H1 (cell line): ENCODE measurements around the gene TCF25. TPM values are rescaled to one million over a fixed set of nuclear protein-coding genes. Genes with fewer than 3 reads are reported as not detected.

ENCODE experiments used
- CTCF ChIA-PET: fragments of 300-600 bp; sonication (Branson Sonifier 250); formaldehyde crosslinking; loops from one replicate; lab custom pipeline; 2021; ENCODE audit not compliant: partially characterized antibody; lab: Charles Lee
- POLR2A ChIA-PET: fragments of 300-600 bp; sonication (Branson Sonifier 250); formaldehyde crosslinking; loops from one replicate; lab custom pipeline; 2021; ENCODE audit warnings: inconsistent platforms; ENCODE audit not compliant: partially characterized antibody; lab: Charles Lee
- DNase-seq, 2 experiments: peaks; one replicate each; pipeline versions ENCODE4 v3.0.0 to v3.0.0-alpha.2; 2010 to 2022; ENCODE audit warnings: low spot score in 2 of 2, low read depth in 1 of 2, mixed read lengths in 1 of 2
- FAIRE-seq: peaks from 2 replicates; lab custom pipeline; 2011; peaks lifted over from hg19 to GRCh38; lab: Jason Lieb, UNC
- H2AFZ ChIP-seq: 2 replicates; pipeline ENCODE4 v1.8.1; 2012; ENCODE audit warnings: low read length, inconsistent platforms
- H2AK5ac ChIP-seq: 2 replicates; pipeline ENCODE4 v1.6.1; 2013; ENCODE audit warnings: low read depth, low read length
- H2BK120ac ChIP-seq: replicated peaks from 2 replicates; pipeline ENCODE3; 2013; ENCODE audit warnings: low read depth, low read length, inconsistent platforms
- H2BK12ac ChIP-seq: 2 replicates; pipeline ENCODE4 v1.6.1; 2013; ENCODE audit warnings: low read depth, low read length
- H2BK15ac ChIP-seq: 2 replicates; pipeline ENCODE4 v1.6.1; 2013; ENCODE audit warnings: low read length
- H2BK20ac ChIP-seq: 2 replicates; pipeline ENCODE4 v1.6.1; 2013; ENCODE audit warnings: low read length
- H2BK5ac ChIP-seq: 2 replicates; pipeline ENCODE4 v1.6.1; 2013; ENCODE audit warnings: low read depth, low read length
- H3K14ac ChIP-seq: 2 replicates; pipeline ENCODE4 v1.6.1; 2013; ENCODE audit warnings: inconsistent platforms; ENCODE audit not compliant: insufficient read length
- H3K18ac ChIP-seq: 2 replicates; pipeline ENCODE4 v1.6.1; 2013; ENCODE audit warnings: low read length; ENCODE audit errors: extremely low read depth
- H3K23ac ChIP-seq: 2 replicates; pipeline ENCODE4 v1.6.1; 2013; ENCODE audit warnings: inconsistent platforms; ENCODE audit not compliant: insufficient read length
- H3K23me2 ChIP-seq: 2 replicates; pipeline ENCODE4 v1.6.1; 2013; ENCODE audit warnings: low read depth, low read length
- H3K27ac ChIP-seq: 2 replicates; pipeline ENCODE4 v1.6.1; 2011; ENCODE audit warnings: low read depth, low read length, inconsistent platforms
- H3K27me3 ChIP-seq, 4 experiments: replicated peaks in 1 of 4; 1 replicate in 1 of 4; 2 replicates in 3 of 4; pipeline versions ENCODE4 v1.6.1 to v1.8.1; 2011 to 2013; ENCODE audit warnings: low read length in 3 of 4, mild to moderate bottlenecking in 3 of 4, inconsistent platforms in 2 of 4, mixed read lengths in 2 of 4, moderate library complexity in 1 of 4; ENCODE audit not compliant: control insufficient read depth in 3 of 4, insufficient read depth in 3 of 4; ENCODE audit errors: extremely low read depth in 1 of 4
- H3K36me3 ChIP-seq, 4 experiments: 2 replicates each; pipeline versions ENCODE4 v1.6.1 to v1.8.1; 2011 to 2013; ENCODE audit warnings: mild to moderate bottlenecking in 4 of 4, low read length in 3 of 4, moderate library complexity in 2 of 4, control low read depth in 1 of 4, inconsistent platforms in 1 of 4; ENCODE audit not compliant: insufficient read depth in 4 of 4, control insufficient read depth in 2 of 4
- H3K4ac ChIP-seq: replicated peaks from 2 replicates; pipeline ENCODE3; 2013; ENCODE audit warnings: low read length, low read depth, mixed read lengths, inconsistent platforms; ENCODE audit not compliant: insufficient read length
- H3K4me1 ChIP-seq, 4 experiments: replicated peaks in 1 of 4; 1 replicate in 1 of 4; 2 replicates in 3 of 4; pipeline versions ENCODE4 v1.6.1 to v1.8.1; 2011 to 2013; ENCODE audit warnings: low read length in 3 of 4, inconsistent platforms in 2 of 4, mixed read lengths in 1 of 4; ENCODE audit not compliant: insufficient read depth in 4 of 4, control insufficient read depth in 3 of 4
- H3K4me2 ChIP-seq, 2 experiments: 2 replicates each; pipeline versions ENCODE4 v1.6.1 to v1.8.1; 2011 to 2013; ENCODE audit warnings: low read depth in 2 of 2, low read length in 2 of 2, control low read depth in 1 of 2, inconsistent platforms in 1 of 2, mild to moderate bottlenecking in 1 of 2; ENCODE audit not compliant: insufficient read depth in 1 of 2
- H3K4me3 ChIP-seq, 4 experiments: fragments of 200-600, 300-600 bp in 1 of 4; sonication (generic), shearing (Covaris generic), sonication (Bioruptor Twin) in 1 of 4; 2 replicates each; pipeline versions ENCODE4 v1.5.1 to v1.8.1; 2011 to 2016; ENCODE audit warnings: low read length in 4 of 4, low read depth in 3 of 4, control low read depth in 2 of 4, inconsistent platforms in 2 of 4, mild to moderate bottlenecking in 2 of 4, mixed read lengths in 1 of 4, moderate library complexity in 1 of 4; ENCODE audit not compliant: insufficient read depth in 2 of 4; ENCODE audit errors: extremely low read depth in 1 of 4
- H3K56ac ChIP-seq: replicated peaks from 2 replicates; pipeline ENCODE3; 2013; ENCODE audit warnings: low read depth, mild to moderate bottlenecking, mixed read lengths, low read length, inconsistent platforms; ENCODE audit not compliant: insufficient read length
- H3K79me1 ChIP-seq: 2 replicates; pipeline ENCODE4 v1.6.1; 2013; ENCODE audit warnings: low read depth, low read length, control low read depth
- H3K79me2 ChIP-seq, 2 experiments: 2 replicates each; pipeline versions ENCODE4 v1.6.1 to v1.8.1; 2012 to 2013; ENCODE audit warnings: low read length in 2 of 2, mild to moderate bottlenecking in 2 of 2, inconsistent platforms in 1 of 2; ENCODE audit not compliant: insufficient read depth in 2 of 2, control insufficient read depth in 1 of 2
- H3K9ac ChIP-seq, 4 experiments: replicated peaks in 1 of 4; 1 replicate in 1 of 4; 2 replicates in 3 of 4; pipeline versions ENCODE4 v1.6.1 to v1.8.1; 2011 to 2013; ENCODE audit warnings: low read depth in 3 of 4, low read length in 3 of 4, control low read depth in 2 of 4, mild to moderate bottlenecking in 2 of 4, moderate library complexity in 2 of 4, inconsistent platforms in 1 of 4; ENCODE audit errors: extremely low read depth in 1 of 4
- H3K9me3 ChIP-seq, 2 experiments: 2 replicates each; pipeline versions ENCODE4 v1.6.1 to v1.8.1; 2012 to 2013; ENCODE audit warnings: mild to moderate bottlenecking in 2 of 2, moderate library complexity in 2 of 2, control low read depth in 1 of 2, inconsistent platforms in 1 of 2, low read depth in 1 of 2, low read length in 1 of 2, mixed read lengths in 1 of 2; ENCODE audit not compliant: insufficient read depth in 2 of 2
- H4K20me1 ChIP-seq, 2 experiments: replicated peaks in 1 of 2; 2 replicates each; pipeline versions ENCODE3 to v1.8.1; 2011 to 2013; ENCODE audit warnings: inconsistent platforms in 2 of 2, low read length in 2 of 2, mild to moderate bottlenecking in 1 of 2; ENCODE audit not compliant: insufficient read depth in 2 of 2, control insufficient read depth in 1 of 2
- H4K5ac ChIP-seq: 2 replicates; pipeline ENCODE4 v1.6.1; 2013; ENCODE audit warnings: low read length, low read depth, mixed read lengths, inconsistent platforms; ENCODE audit not compliant: insufficient read length
- H4K8ac ChIP-seq: 2 replicates; pipeline ENCODE4 v1.8.0; 2013; ENCODE audit warnings: mild to moderate bottlenecking, moderate library complexity, low read length, inconsistent platforms; ENCODE audit not compliant: insufficient read depth; ENCODE audit errors: extremely low read depth
- H4K91ac ChIP-seq: replicated peaks from 2 replicates; pipeline ENCODE3; 2013; ENCODE audit warnings: low read length, mixed read lengths, inconsistent platforms; ENCODE audit not compliant: insufficient read length
- CTCF ChIP-seq, 3 experiments: IDR thresholded peaks; 1 replicate in 2 of 3; 2 replicates in 1 of 3; pipeline versions ENCODE4 v1.5.1 to v1.6.1; 2011; ENCODE audit warnings: low read length in 3 of 3, mild to moderate bottlenecking in 3 of 3, inconsistent platforms in 2 of 3, low read depth in 1 of 3, moderate library complexity in 1 of 3; ENCODE audit not compliant: insufficient read depth in 1 of 3; ENCODE audit errors: control extremely low read depth in 1 of 3
- E2F6 ChIP-seq: IDR thresholded peaks from 2 replicates; pipeline ENCODE4 v1.6.1; 2012; ENCODE audit warnings: inconsistent platforms
- EP300 ChIP-seq, 2 experiments: IDR thresholded peaks; 1 replicate in 1 of 2; 2 replicates in 1 of 2; pipeline ENCODE4 v1.6.1; 2011 to 2012; ENCODE audit warnings: low read depth in 2 of 2, low read length in 2 of 2, mild to moderate bottlenecking in 2 of 2, borderline replicate concordance in 1 of 2, inconsistent platforms in 1 of 2, moderate library complexity in 1 of 2
- GABPA ChIP-seq: IDR thresholded peaks from 2 replicates; pipeline ENCODE4 v1.6.1; 2011; ENCODE audit warnings: mild to moderate bottlenecking, low read length, moderate library complexity, borderline replicate concordance; ENCODE audit not compliant: insufficient read depth
- NANOG ChIP-seq: IDR thresholded peaks from 2 replicates; pipeline ENCODE4 v1.6.1; 2011; ENCODE audit warnings: low read length, low read depth, mild to moderate bottlenecking, inconsistent platforms; ENCODE audit not compliant: insufficient read depth, poor library complexity, severe bottlenecking
- SP2 ChIP-seq: IDR thresholded peaks from 2 replicates; pipeline ENCODE4 v1.6.1; 2012; ENCODE audit warnings: mild to moderate bottlenecking, low read length, inconsistent platforms
- TCF12 ChIP-seq: IDR thresholded peaks from 2 replicates; pipeline ENCODE4 v1.6.1; 2011; ENCODE audit warnings: low read depth, mild to moderate bottlenecking, low read length
- WGBS, 2 experiments: shearing (Covaris generic) in 1 of 2; methylation state at CpG; one replicate each; pipeline versions ENCODE4 v1.1.6 to v1.1.7; 2013 to 2015; ENCODE audit warnings: low lambda C conversion rate in 2 of 2, mixed read lengths in 2 of 2, inconsistent platforms in 1 of 2, low coverage in 1 of 2, missing lambda C conversion rate in 1 of 2; ENCODE audit not compliant: insufficient replicate concordance in 2 of 2, insufficient coverage in 1 of 2, insufficient read length in 1 of 2; ENCODE audit errors: extremely low coverage in 1 of 2, missing lambda C conversion rate in 1 of 2; 5-methylcytosine and 5-hydroxymethylcytosine counted together
- polyA plus RNA-seq, 7 experiments: library from polyadenylated mRNA; depleted of rRNA in 3 of 7; stranded (reverse) in 5 of 7; unstranded in 2 of 7; fragments of >200 nt in 5 of 7; fragments of 200-250 nt in 2 of 7; gene quantifications; 1 replicate in 5 of 7; 2 replicates in 1 of 7; 4 replicates in 1 of 7; pipeline versions ENCODE4 v1.2.1 to v1.2.3, GENCODE V29; 2011 to 2013; ENCODE audit warnings: missing spikeins in 2 of 7, mixed read lengths in 2 of 7
- total RNA-seq: library from RNA; stranded (reverse); fragmentation: NEBNext Ultra II Directional; extraction: Animal tissue kit (Norgen Biotek cat#: 25700); gene quantifications from 2 replicates; pipeline ENCODE4 v1.2.1, GENCODE V29; 2021

Gene TCF25
- total and polyA plus RNA-seq, 2 of the 8 experiments (the other 6 are each of a cell fraction or from before 2014, with no cell fraction given) = 78.1 to 102 TPM

DNA sequence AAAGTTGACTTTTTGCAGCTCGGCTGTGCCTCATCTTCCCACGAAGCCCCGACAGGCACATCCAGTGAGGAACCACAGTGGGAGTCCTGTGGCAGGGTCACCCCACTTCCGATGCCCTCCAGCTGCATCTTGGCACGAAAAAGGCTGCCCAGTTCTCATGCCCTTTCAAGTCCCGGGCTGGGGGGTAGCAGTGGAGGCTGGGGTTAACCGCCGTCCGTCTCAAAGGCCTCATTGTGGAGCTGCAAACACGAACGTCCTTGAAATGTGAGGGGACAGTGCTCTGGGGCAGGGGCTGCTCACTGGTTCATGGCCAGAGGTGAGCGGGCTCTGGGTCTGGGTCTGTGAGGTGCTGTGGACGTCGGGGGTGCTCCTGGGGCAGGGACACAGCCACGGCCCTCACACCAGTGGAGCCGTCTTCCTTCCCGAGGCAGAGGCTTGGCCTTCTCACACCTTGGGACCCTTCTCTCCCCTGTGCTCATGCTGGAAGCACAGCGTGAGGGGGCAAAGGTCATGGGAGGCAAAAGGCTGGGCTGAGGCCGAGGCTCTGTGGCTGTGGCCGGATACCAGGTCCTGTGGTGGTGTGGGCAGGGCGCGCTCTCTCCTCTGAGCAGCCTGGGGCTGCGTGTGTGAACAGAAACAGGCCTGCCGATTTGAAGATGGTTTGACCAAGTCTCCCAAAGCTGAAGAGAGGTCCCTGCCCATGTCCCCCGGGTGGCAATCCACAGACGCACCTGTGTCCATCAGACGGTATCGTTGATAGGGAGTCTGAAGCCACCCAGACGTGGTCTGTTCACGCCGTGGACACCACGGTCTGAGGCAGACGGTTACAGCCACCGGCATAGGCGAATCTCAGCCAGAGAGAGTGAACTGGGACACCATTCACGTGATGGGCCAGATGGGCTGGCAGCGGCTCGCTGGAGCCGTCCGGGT lies 42.2 kb downstream of the TCF25 start:
- H3K36me3 ChIP-seq = peaks cover 0 to 6% (median 0%) of the 10 kb centered on the region in 4 experiments; a peak in 3 of 8 replicates
- H3K4ac ChIP-seq = no peak overlapping the region
- H4K91ac ChIP-seq = no peak overlapping the region
- H3K56ac ChIP-seq = no peak overlapping the region
- no peak overlapping the region for H2AFZ ChIP-seq
- H2BK20ac ChIP-seq = no peak overlapping the region
- whole genome bisulfite sequencing, 2 experiments = 91% methylated on average over 36 of the region's 40 CpGs; no CpG with 5 or more reads in 1 of the 2 experiments
- H3K27ac ChIP-seq = no peak overlapping the region
- H3K4me2 ChIP-seq = no peak overlapping the region
- no peak overlapping the region for H2BK120ac ChIP-seq
- FAIRE-seq (no peak), DNase-seq (no peak)
- H3K9ac ChIP-seq = no peak overlapping the region
- no peak overlapping the region for H2BK15ac ChIP-seq
- peaks cover 0 to 4% of the 10 kb centered on the region in 2 experiments for H4K20me1 ChIP-seq
- CTCF ChIA-PET = no interaction called here
- no peak overlapping the region for H3K14ac ChIP-seq
- H3K9me3 ChIP-seq = no peaks in the 10 kb centered on the region
- H3K18ac ChIP-seq = no peak overlapping the region
- no peak overlapping the region for H4K5ac ChIP-seq
- H2BK5ac ChIP-seq = no peak overlapping the region
- H3K23ac ChIP-seq = no peak overlapping the region
- POLR2A ChIA-PET = interaction anchor here (1.4 to 1.6 kb wide), 3 partner anchors 8 to 68 kb away, joined by 3 read pairs; partner anchors contain the start of gene TUBB3
- peaks cover 0 to 11% (median 4%) of the 10 kb centered on the region in 4 experiments; a peak in 6 of 7 replicates for H3K4me1 ChIP-seq
- no peak overlapping the region for H3K4me3 ChIP-seq
- H4K8ac ChIP-seq = peak overlapping the region; percentile 57; the same call in 1 of the 2 replicates
- no peak overlapping the region for H2BK12ac ChIP-seq
- H2AK5ac ChIP-seq = 0 out of 2 replicates have a peak overlapping the region, but pooled peaks have one; percentile 24
- H3K79me1 ChIP-seq = no peaks in the 10 kb centered on the region
- no peaks in the 10 kb centered on the region for H3K79me2 ChIP-seq
- peaks cover 0 to 11% (median 11%) of the 10 kb centered on the region in 4 experiments; a peak in 6 of 7 replicates for H3K27me3 ChIP-seq
- H3K23me2 ChIP-seq = peaks cover 9% of the 10 kb centered on the region; the same call in 1 of the 2 replicates
- TF ChIP-seq SP2 (no peak), GABPA (no peak), CTCF (IDR thresholded peaks at IDR 0.05; ENCODE audit: control extremely low read depth in 1 of 3, insufficient read depth in 1 of 3, low read depth in 1 of 3, low read length in 3 of 3) (no peak), NANOG (no peak), EP300 (IDR thresholded peaks at IDR 0.05; ENCODE audit: borderline replicate concordance in 1 of 2, low read depth in 2 of 2, low read length in 2 of 2) (no peak), TCF12 (no peak), E2F6 (no peak)
